HEK293 (cell line): Measurements from ENCODE around the gene HDHD5.
A peak's percentile ranks its signal among the peaks of the same experiment; 100 is the strongest.

Experiments used
- EGR2 ChIP-seq: fragments of 450-650 bp; formaldehyde crosslinking; IDR thresholded peaks from 2 replicates; pipeline ENCODE4 v1.5.1; 2016; ENCODE audit warnings: low read depth, missing biosample characterization, missing genetic modification characterization
- FEZF1 ChIP-seq: fragments of 450-650 bp; formaldehyde crosslinking; IDR thresholded peaks from 2 replicates; pipeline ENCODE4 v1.5.1; 2016; ENCODE audit warnings: missing biosample characterization, missing genetic modification characterization
- HOXD13 ChIP-seq: sonication (generic); formaldehyde crosslinking; IDR thresholded peaks from 2 replicates; pipeline ENCODE4 v1.8.0; 2022; ENCODE audit warnings: missing genetic modification reagents, borderline replicate concordance
- IKZF3 ChIP-seq: fragments of 450-650 bp; IDR thresholded peaks from 2 replicates; pipeline ENCODE4 v1.5.0; 2018; ENCODE audit warnings: missing biosample characterization, mild to moderate bottlenecking, missing genetic modification characterization, moderate library complexity
- KLF16 ChIP-seq: fragments of 450-650 bp; formaldehyde crosslinking; IDR thresholded peaks from 2 replicates; pipeline ENCODE4 v1.5.1; 2017; ENCODE audit warnings: missing biosample characterization, missing genetic modification characterization
- YY2 ChIP-seq: fragments of 450-650 bp; formaldehyde crosslinking; IDR thresholded peaks from 2 replicates; pipeline ENCODE4 v1.5.1; 2016; ENCODE audit warnings: missing biosample characterization, missing genetic modification characterization
- ZBTB21 ChIP-seq: fragments of 450-650 bp; formaldehyde crosslinking; IDR thresholded peaks from 2 replicates; pipeline ENCODE4 v1.5.1; 2017; ENCODE audit warnings: missing biosample characterization, missing genetic modification characterization
- ZFHX2 ChIP-seq: fragments of 450-650 bp; formaldehyde crosslinking; conservative IDR thresholded peaks from 2 replicates; pipeline ENCODE4 v1.5.1; 2016; ENCODE audit warnings: missing biosample characterization, missing genetic modification characterization
- ZNF112 ChIP-seq: fragments of 450-650 bp; formaldehyde crosslinking; IDR thresholded peaks from 2 replicates; pipeline ENCODE4 v1.5.0; 2017; ENCODE audit warnings: missing biosample characterization, missing genetic modification characterization
- ZNF121 ChIP-seq: fragments of 450-650 bp; formaldehyde crosslinking; IDR thresholded peaks from 2 replicates; pipeline ENCODE4 v1.5.1; 2016; ENCODE audit warnings: missing biosample characterization, missing genetic modification characterization
- ZNF184 ChIP-seq: fragments of 450-650 bp; IDR thresholded peaks from 2 replicates; pipeline ENCODE4 v1.5.1; 2018; ENCODE audit warnings: missing biosample characterization, mild to moderate bottlenecking, missing genetic modification characterization
- ZNF24 ChIP-seq: fragments of 450-650 bp; formaldehyde crosslinking; IDR thresholded peaks from 2 replicates; pipeline ENCODE4 v1.5.1; 2016; ENCODE audit warnings: missing biosample characterization, missing genetic modification characterization
- ZNF248 ChIP-seq: fragments of 450-650 bp; formaldehyde crosslinking; IDR thresholded peaks from 2 replicates; pipeline ENCODE4 v1.5.1; 2017; ENCODE audit warnings: missing biosample characterization, missing genetic modification characterization
- ZNF335 ChIP-seq: fragments of 450-650 bp; formaldehyde crosslinking; conservative IDR thresholded peaks from 2 replicates; pipeline ENCODE4 v1.5.1; 2016; ENCODE audit warnings: missing biosample characterization, missing genetic modification characterization
- ZNF423 ChIP-seq: fragments of 450-650 bp; formaldehyde crosslinking; IDR thresholded peaks from 2 replicates; pipeline ENCODE4 v1.5.1; 2016; ENCODE audit warnings: missing biosample characterization, missing genetic modification characterization
- ZNF426 ChIP-seq: fragments of 450-650 bp; formaldehyde crosslinking; IDR thresholded peaks from 2 replicates; pipeline ENCODE4 v1.5.1; 2017; ENCODE audit warnings: missing biosample characterization, missing genetic modification characterization, mild to moderate bottlenecking, inconsistent platforms, moderate library complexity
- ZNF501 ChIP-seq: fragments of 450-650 bp; formaldehyde crosslinking; IDR thresholded peaks from 2 replicates; pipeline ENCODE4 v1.5.1; 2016; ENCODE audit warnings: missing biosample characterization, missing genetic modification characterization
- ZNF518A ChIP-seq: fragments of 450-650 bp; formaldehyde crosslinking; conservative IDR thresholded peaks from 2 replicates; pipeline ENCODE4 v1.5.1; 2016; ENCODE audit warnings: low read depth, missing biosample characterization, missing genetic modification characterization
- ZNF549 ChIP-seq: fragments of 450-650 bp; IDR thresholded peaks from 2 replicates; pipeline ENCODE4 v1.5.1; 2018; ENCODE audit warnings: missing biosample characterization, missing genetic modification characterization, mild to moderate bottlenecking, inconsistent platforms, moderate library complexity
- ZNF596 ChIP-seq: fragments of 450-650 bp; IDR thresholded peaks from 2 replicates; pipeline ENCODE4 v1.5.0; 2018; ENCODE audit warnings: missing biosample characterization, mild to moderate bottlenecking, missing genetic modification characterization, moderate library complexity
- ZNF623 ChIP-seq: fragments of 450-650 bp; formaldehyde crosslinking; IDR thresholded peaks from 2 replicates; pipeline ENCODE4 v1.5.1; 2016; ENCODE audit warnings: missing biosample characterization, missing genetic modification characterization
- ZNF626 ChIP-seq: fragments of 450-650 bp; sonication (Bioruptor Pico); formaldehyde crosslinking; IDR thresholded peaks from 2 replicates; pipeline ENCODE4 v1.5.1; 2018; ENCODE audit warnings: missing biosample characterization, missing genetic modification characterization, inconsistent platforms
- ZNF707 ChIP-seq: fragments of 450-650 bp; formaldehyde crosslinking; IDR thresholded peaks from 2 replicates; pipeline ENCODE4 v1.5.1; 2016; ENCODE audit warnings: missing biosample characterization, missing genetic modification characterization
- ZNF792 ChIP-seq: fragments of 450-650 bp; formaldehyde crosslinking; IDR thresholded peaks from 2 replicates; pipeline ENCODE4 v1.5.1; 2016; ENCODE audit warnings: missing biosample characterization, missing genetic modification characterization
- ZXDB ChIP-seq: fragments of 450-650 bp; formaldehyde crosslinking; IDR thresholded peaks from 2 replicates; pipeline ENCODE4 v1.5.1; 2016; ENCODE audit warnings: missing biosample characterization, missing genetic modification characterization

The HDHD5 gene

GRCh38 chr22:17172029-17172833, 13.2 kb upstream of the HDHD5 start (continued):
- TF ChIP-seq ZNF518A (tag by site-specific recombination) (0 out of 2 replicates have a peak, but pooled peaks have one; percentile 43), ZNF184 (no peak), EGR2 (no peak), ZNF423 (tag by site-specific recombination) (no peak), ZNF623 (tag by site-specific recombination) (0 out of 2 replicates have a peak, but pooled peaks have one; percentile 11), ZNF426 (no peak), HOXD13 (no peak), ZNF248 (tag by site-specific recombination) (no peak), ZXDB (tag by site-specific recombination) (peak; percentile 12; the same call in 1 of the 2 replicates), ZNF24 (tag by site-specific recombination) (0 out of 2 replicates have a peak, but pooled peaks have one; percentile 7), ZNF549 (tag by site-specific recombination) (no peak), ZNF335 (tag by site-specific recombination) (peak; percentile 36; the same call in 1 of the 2 replicates), ZNF792 (tag by site-specific recombination) (no peak), ZBTB21 (tag by site-specific recombination) (0 out of 2 replicates have a peak, but pooled peaks have one; percentile 14), ZNF707 (no peak), YY2 (tag by site-specific recombination) (no peak), ZNF596 (tag by site-specific recombination) (no peak), ZNF112 (tag by site-specific recombination) (no peak), IKZF3 (no peak), ZNF501 (tag by site-specific recombination) (0 out of 2 replicates have a peak, but pooled peaks have one; percentile 42), FEZF1 (no peak), ZNF626 (tag by site-specific recombination) (no peak), ZFHX2 (tag by site-specific recombination) (no peak), KLF16 (no peak), ZNF121 (tag by site-specific recombination) (no peak)
